CD4-positive, alpha-beta T cell treated with Interleukin-2 at 100 ng/mL for 4 hours (primary cell): ENCODE measurements around the gene HECW1.
"Not testable (repeated sequence)": the region's sequence is repeated elsewhere in the genome, so short reads cannot be mapped to it uniquely, and the experiment has no call there.

Source experiments
- DNase-seq: peaks from one replicate; pipeline ENCODE4 v3.0.0-alpha.2; 2020; ENCODE audit warnings: low spot score

HECW1 gene

DNA sequence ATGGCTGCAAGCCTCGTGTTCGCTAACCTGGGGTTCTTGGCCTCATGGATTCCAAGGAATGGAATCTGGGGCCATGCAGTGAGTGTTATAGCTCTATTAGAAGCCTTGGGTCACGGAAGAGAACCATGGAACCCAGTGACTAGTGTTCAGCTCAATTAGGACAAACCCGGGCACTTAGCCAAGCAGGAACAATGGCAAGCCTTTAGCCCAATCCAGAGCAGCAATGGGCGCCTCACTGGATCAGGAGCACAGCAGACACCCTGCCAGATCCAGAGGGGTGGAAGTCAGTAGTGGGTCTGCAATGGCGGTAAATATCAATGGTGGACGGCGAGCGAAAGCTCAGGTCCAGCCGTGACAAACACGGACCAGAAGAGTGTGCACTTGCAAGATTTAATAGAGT, 98.1 kb downstream of the HECW1 start:
- DNase-seq = not testable (repeated sequence)

DNA sequence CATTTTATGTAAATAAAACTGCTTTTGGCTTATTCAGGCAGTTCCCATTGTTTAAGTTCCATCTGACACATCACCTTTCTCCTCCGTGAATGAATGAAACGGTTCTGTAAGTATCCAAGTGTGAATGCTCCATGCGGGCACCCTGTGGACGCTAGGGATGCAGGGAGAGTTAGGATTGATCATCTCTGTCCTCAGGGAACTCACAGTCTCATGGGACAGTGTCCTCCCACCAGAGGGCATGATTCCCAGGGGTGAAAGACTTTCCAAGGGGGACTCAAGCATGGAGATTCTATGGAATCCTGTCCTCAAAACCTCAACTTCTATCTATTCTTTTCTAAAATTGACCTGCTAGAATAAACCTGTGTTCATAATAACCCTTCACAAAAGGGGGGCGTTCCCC, 98.8 kb downstream of the HECW1 start:
- DNase-seq = no peak

DNA sequence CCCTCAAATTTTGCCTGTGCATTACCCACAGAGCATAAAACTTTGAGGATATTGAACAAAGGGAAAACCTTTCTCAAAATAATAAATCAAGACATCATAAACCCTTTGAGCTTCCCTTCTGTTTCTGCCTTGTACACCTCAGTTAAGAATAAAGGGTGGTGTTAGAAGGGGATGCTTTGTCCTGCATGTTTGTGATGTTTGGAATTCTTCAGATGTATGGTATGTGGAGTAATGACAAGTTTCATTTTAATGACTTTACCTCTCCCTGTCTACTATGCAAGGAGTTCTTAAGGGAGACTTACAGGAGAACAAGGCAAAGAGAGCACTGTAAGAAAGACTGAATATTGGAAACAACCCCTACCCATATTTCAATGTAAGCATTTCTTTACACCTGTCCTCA, 99.2 kb downstream of the HECW1 start:
- DNase-seq = no peak

DNA sequence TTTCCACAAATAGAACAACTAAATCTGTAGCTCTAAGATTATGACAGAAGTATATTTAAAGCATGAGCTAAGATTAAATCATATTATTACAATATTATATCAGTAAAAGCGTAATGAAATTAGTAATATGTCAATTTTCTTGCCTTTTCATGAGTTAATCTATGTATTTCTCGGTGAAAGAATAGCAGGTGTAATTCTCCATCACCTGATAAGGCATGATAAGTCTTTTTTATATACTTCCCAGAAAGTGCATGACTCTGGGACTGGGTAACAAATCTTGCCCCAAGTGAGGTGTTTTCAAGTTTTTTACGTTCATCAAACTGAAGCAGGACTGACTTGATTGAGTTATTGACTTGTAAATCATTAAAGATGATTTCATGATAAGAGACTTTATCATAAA, 100.5 kb downstream of the HECW1 start:
- no peak for DNase-seq

DNA sequence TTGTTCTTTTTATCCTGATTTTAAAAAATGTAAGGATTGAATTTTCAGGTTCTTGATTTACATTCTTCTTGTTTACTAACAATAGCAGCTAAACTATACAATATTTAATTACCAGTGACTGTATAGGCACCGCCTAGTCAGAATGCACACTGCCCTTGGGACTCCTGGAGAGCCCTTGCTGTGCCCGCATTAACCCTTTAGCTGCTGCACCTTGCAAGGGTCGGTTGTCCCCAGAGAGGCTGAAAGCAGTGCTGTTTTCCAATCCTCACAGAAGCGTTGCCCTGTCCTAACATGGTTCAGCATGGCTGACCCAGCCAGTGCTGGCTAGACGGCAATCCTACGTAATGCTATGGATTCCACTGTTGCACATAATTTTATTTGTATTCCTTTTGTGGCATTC, 102.6 kb downstream of the HECW1 start:
- no peak for DNase-seq

DNA sequence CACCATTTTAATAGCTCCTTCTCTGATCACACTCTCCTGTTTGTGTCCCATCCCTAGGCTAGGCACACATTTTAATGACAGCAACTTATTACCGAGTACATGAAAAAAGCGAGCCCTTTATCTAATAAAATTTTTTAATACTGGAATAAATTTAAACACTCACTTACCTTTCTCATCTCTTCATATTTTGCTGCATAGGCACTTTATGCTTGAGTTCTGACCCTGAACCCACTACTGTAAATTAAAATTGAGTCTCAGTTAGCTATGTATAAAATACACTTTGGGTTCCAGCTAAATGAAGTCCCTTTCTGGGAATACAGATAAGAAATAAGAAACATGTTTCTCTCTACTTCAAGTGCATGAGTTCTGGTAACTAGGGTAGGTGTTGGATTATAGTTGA, 104.6 kb downstream of the HECW1 start:
- DNase-seq = no peak

DNA sequence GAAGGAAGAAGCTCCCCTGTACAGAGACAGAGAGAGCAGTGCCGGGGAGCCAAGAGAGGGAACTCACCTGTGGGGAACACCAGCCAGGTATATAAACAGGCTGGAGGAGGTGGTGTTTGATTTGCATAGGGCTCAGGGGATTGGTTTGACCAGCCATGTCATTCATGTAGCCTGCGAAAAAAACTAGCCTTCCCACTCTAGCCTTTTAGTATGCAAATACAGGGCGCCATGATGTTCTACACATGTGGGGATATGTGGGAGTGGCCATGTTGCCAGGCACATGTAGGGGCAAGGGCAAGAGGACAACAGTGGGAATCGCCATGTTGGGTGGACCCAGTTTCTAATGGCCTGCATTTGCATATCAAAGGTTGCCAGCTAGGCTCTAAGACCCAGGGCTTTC, 106.5 kb downstream of the HECW1 start:
- not testable (repeated sequence) for DNase-seq

DNA sequence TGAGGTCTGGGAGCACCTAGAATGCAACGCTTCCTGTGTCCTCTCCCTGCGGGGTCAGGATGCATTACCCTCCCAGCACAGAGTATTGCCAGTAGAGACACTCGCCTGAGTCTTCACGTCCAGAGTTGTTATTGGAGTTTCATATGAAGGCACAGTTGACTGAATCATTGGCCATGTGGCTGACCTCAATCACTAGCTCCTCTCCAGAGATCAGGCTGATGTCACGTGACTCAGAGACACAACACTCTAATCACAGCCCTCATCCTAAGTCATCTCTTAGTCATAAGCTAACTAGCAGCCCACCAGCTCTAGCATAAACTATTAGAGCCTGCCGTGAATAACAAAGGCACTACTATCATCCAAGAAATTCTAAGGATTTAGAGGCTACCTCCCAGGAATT, 107.8 kb downstream of the HECW1 start:
- DNase-seq = no peak

DNA sequence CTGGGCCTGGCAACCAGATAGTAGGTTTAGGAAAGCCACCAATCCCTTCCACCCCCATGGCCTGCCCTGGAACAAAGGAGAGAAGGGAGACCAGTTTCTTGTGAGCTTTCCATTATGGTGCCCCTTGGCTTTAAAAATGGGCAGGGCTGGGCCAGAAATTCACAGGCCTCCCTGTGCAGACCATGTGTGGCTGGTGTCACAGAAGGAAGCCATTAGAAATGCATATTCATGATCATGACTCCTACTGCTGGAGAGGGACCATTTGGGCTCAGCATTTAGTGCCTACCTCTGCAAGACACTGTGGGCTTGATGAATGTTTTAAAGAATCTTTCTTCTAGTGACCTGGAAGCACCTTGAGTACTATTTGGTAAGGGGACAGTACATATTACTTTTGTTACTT, 108.3 kb downstream of the HECW1 start:
- no peak for DNase-seq

DNA sequence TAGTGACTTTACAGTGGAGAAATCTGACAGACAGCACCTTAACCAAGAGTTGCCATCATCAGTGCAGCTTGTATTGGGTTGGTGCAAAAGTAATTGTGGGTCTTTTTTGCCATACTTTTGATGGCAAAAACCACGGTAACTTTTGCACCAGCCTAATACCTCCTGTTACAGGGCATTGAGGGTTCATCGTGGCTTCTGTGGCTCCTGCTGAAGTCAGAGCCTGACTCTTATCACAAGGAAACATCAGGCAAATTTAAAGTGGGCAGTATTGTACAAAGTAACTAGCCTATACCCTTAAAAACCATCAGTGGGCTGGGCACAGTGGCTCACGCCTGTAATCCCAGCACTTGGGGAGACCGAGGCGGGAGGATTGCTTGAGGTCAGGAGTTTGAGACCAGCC, 117.4 kb downstream of the HECW1 start:
- no peak for DNase-seq

DNA sequence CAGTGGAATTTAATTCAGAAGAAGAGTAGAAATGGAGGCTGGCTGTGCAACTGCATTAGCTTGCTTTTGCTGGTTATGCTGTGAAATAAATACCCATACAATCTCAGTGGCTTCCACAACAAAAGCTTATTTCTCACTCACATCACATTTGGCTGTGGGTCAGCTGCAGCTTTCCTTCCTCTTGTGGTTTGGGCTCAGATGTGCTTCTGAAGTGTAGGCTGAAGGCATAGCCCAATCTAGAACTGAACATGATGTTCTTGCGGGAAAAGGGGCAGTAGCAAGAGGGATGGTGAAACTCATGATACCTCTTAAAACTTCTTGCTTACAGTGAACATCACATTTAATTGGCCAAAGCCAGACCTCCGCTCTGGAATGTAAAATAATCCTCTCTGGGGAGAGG, 119.9 kb downstream of the HECW1 start:
- no peak for DNase-seq

DNA sequence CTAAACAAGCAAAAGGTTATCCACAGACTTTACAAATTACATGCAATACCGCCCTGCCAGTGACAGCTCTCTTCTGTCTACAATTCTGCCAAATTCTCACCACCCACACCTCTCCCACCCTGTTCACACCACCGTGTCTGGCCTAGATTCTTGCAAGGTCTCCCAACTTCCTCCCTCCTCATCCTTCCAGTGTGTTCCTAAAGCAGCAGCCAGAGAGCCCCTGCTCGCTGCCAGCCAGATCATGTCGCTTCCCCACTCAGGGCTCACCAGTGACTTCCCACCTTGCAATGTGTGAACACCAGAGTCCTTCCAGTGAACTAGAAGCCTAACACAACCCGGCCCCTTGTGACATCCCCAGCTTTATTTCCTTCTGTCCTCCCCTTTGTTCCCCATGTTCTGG, 121.6 kb downstream of the HECW1 start:
- no peak for DNase-seq

DNA sequence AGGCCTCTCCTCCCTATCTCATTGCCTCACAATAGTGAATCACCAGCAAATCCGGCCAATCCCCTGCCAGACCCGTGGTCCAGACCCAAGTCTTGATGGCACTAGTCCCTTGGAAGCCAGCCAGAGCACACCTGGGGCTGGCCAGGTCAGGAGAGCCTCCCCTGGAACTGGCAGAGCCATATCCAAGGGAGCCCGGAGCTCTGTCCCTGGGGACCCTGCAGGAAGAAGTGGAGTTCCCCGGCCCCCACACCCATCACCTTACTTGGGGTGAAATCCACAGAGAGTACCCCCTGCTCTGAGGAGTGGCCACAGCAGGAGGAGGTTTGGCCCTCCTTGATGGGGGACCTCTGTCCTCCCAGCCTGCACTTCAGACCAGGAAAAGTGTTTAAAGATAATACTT, 122.5 kb downstream of the HECW1 start:
- DNase-seq = no peak

DNA sequence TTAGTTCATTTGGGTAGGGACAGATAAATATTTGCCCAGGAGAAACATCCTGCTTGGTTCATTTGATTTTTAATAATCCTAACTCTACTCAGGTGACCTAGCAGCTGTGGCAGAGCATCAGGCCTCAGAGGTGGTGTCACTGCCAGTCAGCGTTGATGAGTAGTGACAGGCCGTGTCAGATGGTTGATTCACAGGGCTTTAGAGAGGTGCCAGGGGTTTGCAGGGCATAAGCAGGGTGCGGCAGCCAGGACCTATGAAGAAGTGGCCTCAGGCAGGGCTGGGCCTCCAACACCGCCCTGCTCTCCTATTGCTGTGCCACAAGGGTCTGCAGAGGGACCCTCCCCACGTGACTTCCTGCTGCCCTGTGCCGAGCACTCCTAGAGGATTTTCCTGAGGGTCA, 128.1 kb downstream of the HECW1 start:
- no peak for DNase-seq

DNA sequence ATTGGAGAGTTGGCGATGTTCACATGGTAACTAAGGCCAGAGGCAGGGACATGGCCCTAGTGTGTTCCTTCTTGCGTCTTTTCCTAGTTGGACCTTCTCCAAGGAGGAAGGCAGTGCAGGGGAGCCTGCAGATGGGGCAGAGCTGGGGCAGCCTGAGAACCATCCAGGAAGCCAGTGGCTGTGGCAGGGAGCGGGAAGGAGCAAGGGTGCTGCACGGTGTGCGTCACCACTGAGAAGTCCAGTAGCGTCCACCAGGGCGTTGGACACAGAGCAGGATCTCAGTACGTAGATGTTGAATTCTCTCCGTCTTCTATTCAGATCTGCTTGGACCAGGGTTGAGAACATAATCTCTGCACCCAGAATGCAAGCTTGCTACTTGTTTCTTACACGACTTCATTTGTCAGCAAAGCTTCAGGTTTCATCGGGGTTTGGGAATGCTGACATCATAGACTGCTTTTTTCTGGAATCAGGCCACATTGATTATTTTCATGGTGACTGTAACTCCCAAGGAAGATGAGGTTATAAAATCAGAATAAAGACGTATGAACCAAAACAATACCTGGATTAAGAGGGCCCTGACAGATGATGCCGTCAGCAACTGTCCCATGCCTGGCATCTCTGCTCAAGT, 130.3 kb downstream of the HECW1 start:
- DNase-seq = no peak

DNA sequence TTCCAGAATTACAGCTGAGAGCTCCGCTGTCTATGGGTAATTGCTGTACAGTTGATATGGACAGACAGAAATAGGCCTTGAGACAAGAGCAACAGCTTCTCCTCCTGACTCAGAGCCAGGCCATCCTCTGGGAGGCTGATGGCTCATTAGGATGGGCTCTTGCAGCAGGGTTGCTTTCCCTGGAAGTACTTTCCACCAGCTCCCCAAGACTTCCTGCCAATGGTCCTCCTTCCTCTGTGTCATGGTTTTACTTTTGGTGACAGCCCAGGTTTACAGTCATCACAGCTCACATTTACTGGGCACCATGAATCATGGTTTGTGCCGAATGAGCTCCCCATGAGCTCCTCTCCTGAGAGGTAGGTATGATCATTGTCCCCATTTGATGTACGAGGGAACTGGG, 131.8 kb downstream of the HECW1 start:
- no peak for DNase-seq

DNA sequence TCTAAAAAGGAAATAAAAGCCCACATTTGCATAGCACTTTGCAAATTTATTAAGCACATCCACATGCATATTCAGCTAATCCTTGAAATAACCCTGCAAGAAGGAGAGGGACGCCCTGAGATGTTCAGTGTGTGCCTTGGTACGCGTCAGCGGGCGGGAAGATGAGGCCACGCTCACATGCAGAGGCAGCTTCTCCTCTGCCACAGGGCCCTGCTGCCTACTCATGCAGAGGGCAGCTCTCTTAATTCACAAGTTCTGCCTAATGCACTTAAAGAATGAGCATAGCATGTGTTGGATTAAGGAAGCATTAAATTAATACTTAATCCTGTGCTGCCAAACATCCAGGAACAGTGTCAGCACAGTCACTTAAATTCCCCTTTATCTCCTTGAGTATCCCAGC, 132.3 kb downstream of the HECW1 start:
- no peak for DNase-seq

DNA sequence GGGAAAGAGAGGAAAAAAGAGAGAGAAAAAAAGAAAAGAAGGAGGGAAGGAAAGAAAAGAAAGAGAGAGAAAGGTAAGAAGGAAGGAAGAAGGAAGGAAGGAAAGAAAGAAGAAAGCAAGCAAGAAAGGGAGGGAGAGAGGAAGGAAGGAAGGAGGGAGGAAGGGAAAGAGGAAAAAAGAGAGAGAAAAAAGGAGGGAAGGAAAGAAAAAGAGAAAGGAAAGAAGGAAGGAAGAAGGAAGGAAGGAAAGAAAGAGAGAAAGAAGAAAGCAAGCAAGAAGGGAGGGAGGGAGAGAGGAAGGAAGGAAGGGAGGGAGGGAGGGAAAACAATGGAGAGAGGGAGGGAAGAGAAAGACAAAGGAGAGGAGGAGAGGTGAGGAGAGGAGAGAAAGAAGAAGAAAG, 135.3 kb downstream of the HECW1 start:
- DNase-seq = no peak

DNA sequence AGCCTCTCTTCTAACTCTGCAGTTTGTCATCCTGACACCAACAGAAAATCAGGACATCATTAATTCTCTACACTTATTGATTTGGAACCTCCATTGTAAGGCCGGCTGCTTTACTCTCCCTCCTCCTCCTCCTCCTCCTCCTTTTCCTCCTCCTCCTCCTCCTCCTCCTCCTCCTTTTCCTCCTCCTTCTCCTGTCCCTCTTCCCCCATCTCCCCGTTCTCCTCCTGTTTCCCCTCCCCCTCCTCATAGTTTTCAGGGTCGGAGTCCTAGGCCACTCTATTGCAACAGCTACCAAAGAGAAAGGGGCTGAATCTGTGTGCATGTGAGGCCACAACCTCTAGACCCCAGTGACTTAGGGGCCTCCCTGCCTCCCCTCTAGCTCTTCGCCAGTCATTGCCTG, 136.1 kb downstream of the HECW1 start:
- DNase-seq = no peak

DNA sequence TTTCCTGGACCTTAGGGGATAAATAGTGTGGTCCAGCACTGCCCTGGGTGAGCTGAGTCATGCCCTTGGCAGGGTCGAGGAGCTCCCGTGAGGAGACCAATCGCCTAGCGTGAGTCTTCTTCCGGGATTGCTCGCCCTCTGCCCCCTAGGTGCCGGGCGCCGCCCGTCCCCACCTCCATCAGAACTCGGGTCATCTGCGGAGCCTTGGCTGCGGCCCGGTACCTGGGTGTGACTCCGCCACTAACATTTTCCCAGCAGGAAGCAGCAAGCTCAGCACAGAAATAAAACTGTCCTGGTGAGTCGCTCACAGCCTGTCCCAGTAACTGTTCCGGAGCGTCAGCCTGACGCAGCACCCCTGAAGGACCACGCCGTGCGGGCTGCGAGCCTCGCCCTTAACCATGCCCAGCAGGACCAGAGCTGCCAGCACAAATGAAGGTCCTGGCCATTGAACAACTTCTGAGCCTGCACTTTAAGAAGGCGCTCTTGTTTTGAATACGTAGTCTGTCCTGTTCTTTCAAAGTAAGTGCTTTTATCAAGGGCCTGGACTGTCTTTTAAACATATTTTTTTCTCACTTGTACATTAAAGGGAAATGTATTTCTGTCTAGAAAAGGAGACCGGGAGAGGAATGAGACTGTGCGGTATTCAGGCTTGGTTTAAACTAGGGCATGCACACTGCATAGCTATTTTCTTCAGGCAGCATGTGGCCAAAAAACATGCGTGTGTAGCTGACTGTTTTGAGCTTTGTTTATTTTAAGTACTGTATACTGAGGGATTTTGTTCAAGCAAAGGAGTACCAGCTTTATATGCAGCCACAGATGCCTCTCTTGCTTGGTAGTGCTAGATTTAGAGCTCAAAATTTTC, 136.7 kb downstream of the HECW1 start:
- no peak for DNase-seq

DNA sequence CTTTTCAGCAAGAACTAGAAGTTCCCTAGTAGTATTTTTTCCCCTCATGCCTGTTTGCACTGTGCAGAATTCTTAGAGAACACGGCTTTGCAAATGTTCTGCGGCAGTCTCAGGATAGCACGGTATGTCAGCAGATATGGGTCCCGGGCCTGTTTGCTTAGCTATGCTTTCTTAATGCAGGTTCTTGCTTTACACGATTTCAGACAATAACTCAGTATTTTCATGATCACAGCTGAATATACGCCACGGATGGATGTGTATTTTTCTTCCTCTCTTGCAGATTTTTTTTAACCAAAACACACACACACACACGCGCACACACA, 137.3 kb downstream of the HECW1 start:
- no peak for DNase-seq

DNA sequence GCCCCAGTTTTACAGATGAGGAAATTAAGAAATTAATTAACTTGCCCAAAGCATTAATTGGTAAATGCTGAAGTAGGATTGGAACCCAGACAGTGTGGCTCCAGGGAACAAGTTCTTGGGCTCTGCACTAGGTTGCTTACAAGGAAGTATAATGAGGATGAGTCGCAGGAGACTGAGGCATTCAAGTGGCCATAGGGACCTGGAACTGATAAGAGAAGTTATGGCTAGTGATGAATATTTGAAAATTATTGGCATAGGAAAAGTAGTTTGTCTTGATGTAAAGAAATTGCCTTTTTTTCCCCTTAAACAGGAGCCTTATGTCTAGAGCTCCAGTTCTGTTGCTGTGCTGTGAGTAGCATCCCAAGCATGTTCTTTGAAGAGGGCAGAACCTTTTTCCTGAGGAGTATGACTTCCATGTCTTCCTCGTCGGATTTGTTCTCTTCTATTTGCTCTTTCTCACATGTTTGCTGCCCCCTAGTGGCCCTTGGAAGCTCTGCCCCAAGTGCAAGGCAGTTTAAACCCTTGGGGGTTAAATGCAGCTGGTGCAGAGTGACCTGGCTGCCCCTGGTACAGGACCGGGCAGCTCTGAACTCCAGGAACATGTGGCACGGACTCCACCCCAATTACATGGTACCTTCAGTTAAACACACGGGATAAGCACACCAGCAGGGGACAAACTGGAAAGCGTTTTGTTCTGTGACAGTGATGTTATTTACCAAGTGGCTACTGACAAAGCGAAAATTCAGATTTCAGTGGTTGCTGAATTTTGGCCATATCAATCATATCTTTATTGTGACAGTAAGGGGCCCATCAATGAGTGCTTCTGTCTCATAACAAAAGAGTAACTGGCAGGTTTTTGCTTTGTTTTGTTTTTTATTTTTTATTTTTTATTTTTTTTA, 148.8 kb downstream of the HECW1 start:
- DNase-seq = peak; percentile 67

DNA sequence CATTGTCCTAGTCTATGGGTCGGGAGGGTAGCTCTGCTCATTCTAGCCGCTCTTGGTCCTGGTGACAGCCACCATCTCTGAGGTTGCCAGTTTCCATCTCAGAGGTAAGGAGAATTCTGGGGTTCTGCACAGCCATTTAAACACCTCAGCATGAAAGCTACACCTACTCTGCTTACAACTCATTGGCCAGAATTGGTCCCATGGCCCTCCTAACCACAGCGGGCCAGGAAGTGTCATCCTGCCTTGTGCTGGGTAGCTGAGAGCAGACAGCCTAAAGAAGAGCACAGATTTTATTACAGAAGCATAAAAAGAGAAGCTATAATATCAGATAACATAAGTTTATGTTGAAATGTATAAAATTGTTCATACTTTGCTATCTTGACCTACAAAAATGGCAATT, 152.7 kb downstream of the HECW1 start:
- no peak for DNase-seq
